Measurements from ENCODE around the gene LELP1.

LELP1 gene

GRCh38 chr1:153232553-153232952 is 29.3 kb downstream of the LELP1 start:
- no peak overlapping the region for H3K4me3 ChIP-seq (ENCODE audit: low read depth, low read length)
- no peaks in the 10 kb centered on the region for H3K4me1 ChIP-seq
- no peak for TF ChIP-seq CTCF (IDR thresholded peaks at IDR 0.05; ENCODE audit: low read depth, low read length)
- H3K27me3 ChIP-seq, result no peaks in the 10 kb centered on the region; the same call in 1 of the 2 replicates
- H3K36me3 ChIP-seq, result no peaks in the 10 kb centered on the region
- no peaks in the 10 kb centered on the region for H3K9me3 ChIP-seq
- no peak for DNase-seq

- Histone ChIP-seq H3K9me3 (no peaks in the 10 kb centered on the region), H3K4me1 (no peaks in the 10 kb centered on the region), H3K36me3 (no peaks in the 10 kb centered on the region), H3K27me3 (no peaks in the 10 kb centered on the region; the same call in 1 of the 2 replicates), H3K4me3 (ENCODE audit: low read depth, low read length) (no peak overlapping the region)
- DNase-seq, result no peak
- TF ChIP-seq CTCF (IDR thresholded peaks at IDR 0.05; ENCODE audit: low read depth, low read length), result no peak
These were observed 30.2 kb downstream of the LELP1 start for GRCh38 chr1:153233448-153233847.

DNA sequence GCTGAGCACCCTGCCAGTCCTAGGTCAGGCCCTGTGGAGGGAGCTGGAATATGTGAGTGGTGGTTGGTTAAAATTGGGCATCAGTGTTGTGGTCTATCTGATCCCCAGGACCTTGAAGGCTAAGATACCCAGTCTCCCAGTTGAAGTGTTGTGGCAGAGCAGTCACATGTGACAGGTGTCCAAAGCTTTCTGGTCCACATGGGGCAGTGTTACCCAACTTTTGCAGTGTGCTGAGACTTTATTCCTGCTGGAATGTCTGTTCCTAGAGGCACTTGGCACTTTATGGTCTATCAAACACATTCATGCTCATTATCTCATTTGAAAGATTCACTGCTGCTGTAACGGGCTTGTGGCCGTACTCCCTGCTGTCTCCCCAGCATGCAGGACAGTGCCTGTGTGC is 35.3 kb downstream of the LELP1 start:
- Histone ChIP-seq H3K9me3 (no peaks in the 10 kb centered on the region), H3K27me3 (no peaks in the 10 kb centered on the region; the same call in 1 of the 2 replicates), H3K4me1 (no peaks in the 10 kb centered on the region), H3K36me3 (no peaks in the 10 kb centered on the region), H3K4me3 (ENCODE audit: low read depth, low read length) (no peak overlapping the region)
- no peak for DNase-seq
- TF ChIP-seq CTCF (IDR thresholded peaks at IDR 0.05; ENCODE audit: low read depth, low read length), result peak; percentile 28

- no peak for DNase-seq
- Histone ChIP-seq H3K9me3 (no peaks in the 10 kb centered on the region), H3K27me3 (no peaks in the 10 kb centered on the region; the same call in 1 of the 2 replicates), H3K4me3 (ENCODE audit: low read depth, low read length) (no peak overlapping the region), H3K36me3 (no peaks in the 10 kb centered on the region), H3K4me1 (no peaks in the 10 kb centered on the region)
- no peak for TF ChIP-seq CTCF (IDR thresholded peaks at IDR 0.05; ENCODE audit: low read depth, low read length)
These were observed 38.9 kb downstream of the LELP1 start for GRCh38 chr1:153242160-153242559.

GRCh38 chr1:153245466-153245865 is 42.2 kb downstream of the LELP1 start:
- H3K4me1 ChIP-seq, result no peaks in the 10 kb centered on the region
- TF ChIP-seq CTCF (IDR thresholded peaks at IDR 0.05; ENCODE audit: low read depth, low read length), result no peak
- no peaks in the 10 kb centered on the region for H3K36me3 ChIP-seq
- DNase-seq, result no peak
- H3K9me3 ChIP-seq, result no peaks in the 10 kb centered on the region
- no peaks in the 10 kb centered on the region; the same call in 1 of the 2 replicates for H3K27me3 ChIP-seq
- H3K4me3 ChIP-seq (ENCODE audit: low read depth, low read length), result no peak overlapping the region

DNA sequence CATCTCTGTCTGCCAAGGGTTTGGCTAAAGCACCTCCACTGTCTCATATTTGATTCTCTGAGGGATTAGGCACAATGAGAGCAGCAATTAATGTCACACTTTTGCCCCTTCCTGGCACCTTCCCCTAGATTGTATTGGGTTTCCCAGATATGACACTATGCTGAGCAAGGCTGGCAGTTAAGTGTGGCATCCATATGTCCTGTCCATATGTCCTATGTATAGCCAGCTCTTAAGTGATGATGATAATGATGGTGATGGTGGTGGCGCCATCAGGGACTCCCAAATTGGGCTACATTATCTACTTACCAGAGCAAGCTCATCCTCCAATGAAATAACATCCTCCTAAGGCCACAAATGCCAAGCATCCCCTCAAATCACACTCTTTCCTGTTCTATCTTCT is 42.8 kb downstream of the LELP1 start:
- TF ChIP-seq CTCF (IDR thresholded peaks at IDR 0.05; ENCODE audit: low read depth, low read length), result no peak
- H3K9me3 ChIP-seq, result no peaks in the 10 kb centered on the region
- H3K27me3 ChIP-seq, result no peaks in the 10 kb centered on the region; the same call in 1 of the 2 replicates
- H3K36me3 ChIP-seq, result no peaks in the 10 kb centered on the region
- no peak for DNase-seq
- H3K4me1 ChIP-seq, result no peaks in the 10 kb centered on the region
- H3K4me3 ChIP-seq (ENCODE audit: low read depth, low read length), result no peak overlapping the region

Measured in BE2C (cell line).